GM21367 (cell line): ENCODE results near the gene SENP6.
"Not testable (repeated sequence)": the region's sequence is repeated elsewhere in the genome, so short reads cannot be mapped to it uniquely, and the experiment has no call there.

Source experiments
- ATAC-seq: cut with Tn5 transposase; IDR thresholded peaks from one replicate; pipeline ENCODE4 v1.9.1; 2021; ENCODE audit not compliant: unreplicated experiment

Gene SENP6

GRCh38 chr6:75642311-75642710, 40.6 kb downstream of the SENP6 start:
- no peak for ATAC-seq

GRCh38 chr6:75643173-75643572, 41.5 kb downstream of the SENP6 start:
- ATAC-seq, result no peak

- no peak for ATAC-seq
Measured at GRCh38 chr6:75656479-75656878, 54.8 kb downstream of the SENP6 start.

- ATAC-seq, result no peak
Measured at GRCh38 chr6:75657327-75657726, 55.6 kb downstream of the SENP6 start.

DNA sequence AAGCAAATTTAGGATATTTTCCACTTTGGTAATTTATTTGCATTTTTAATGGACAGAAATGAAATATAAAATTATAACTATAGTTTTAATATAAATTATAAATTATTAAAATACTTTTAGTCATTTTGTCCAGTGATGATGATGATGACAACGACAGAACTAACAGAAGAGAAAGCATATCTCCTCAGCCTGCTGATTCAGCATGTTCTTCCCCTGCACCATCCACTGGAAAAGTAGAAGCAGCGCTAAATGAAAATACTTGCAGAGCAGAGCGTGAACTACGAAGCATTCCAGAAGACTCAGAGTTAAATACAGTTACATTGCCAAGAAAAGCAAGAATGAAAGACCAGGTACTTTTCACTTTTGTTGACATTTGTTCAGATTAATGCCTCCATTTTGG, 64.9 kb downstream of the SENP6 start:
- no peak for ATAC-seq

DNA sequence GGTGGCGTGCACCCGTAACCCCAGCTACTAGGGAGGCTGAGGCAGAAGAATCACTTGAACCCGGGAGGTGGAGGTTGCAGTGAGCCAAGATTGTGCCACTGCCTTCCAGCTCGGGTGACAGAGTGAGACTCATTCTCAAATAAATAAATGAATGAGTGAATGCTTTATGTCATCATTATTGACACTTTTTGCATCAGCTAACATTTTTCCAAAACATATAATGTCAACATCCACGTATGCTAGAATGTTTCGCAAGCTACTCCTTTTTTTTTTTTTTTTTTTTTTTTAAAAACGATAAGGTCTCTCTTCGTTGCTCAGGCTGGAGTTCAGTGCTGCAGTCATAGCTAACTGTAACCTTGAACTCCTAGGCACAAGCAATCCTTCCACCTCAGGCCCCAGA, 72.2 kb downstream of the SENP6 start:
- ATAC-seq, result no peak

GRCh38 chr6:75676377-75676776, 74.7 kb downstream of the SENP6 start:
- no peak for ATAC-seq

- ATAC-seq, result not testable (repeated sequence)
Measured at GRCh38 chr6:75682548-75682947, 80.9 kb downstream of the SENP6 start.

GRCh38 chr6:75683005-75683404, 81.3 kb downstream of the SENP6 start:
- not testable (repeated sequence) for ATAC-seq

- not testable (repeated sequence) for ATAC-seq
Measured at GRCh38 chr6:75687535-75687934, 85.9 kb downstream of the SENP6 start.

DNA sequence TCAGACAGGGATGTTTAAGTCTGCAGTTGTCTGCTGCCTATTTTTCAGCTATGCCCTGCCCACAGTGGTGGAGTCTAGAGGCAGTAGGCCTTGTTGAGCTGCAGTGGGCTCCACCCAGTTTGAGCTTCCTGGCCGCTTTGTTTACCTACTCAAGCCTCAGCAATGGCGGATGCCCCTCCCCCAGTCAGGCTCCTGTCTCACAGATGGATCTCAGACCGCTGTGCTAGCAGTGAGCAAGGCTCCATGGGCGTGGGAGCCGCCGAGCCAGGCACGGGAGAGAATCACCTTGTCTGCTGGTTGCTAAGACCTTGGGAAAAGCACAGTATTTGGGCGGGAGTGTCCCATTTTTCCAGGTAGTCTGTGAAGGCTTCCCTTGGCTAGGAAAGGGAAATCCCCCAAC, 86.3 kb downstream of the SENP6 start:
- not testable (repeated sequence) for ATAC-seq

DNA sequence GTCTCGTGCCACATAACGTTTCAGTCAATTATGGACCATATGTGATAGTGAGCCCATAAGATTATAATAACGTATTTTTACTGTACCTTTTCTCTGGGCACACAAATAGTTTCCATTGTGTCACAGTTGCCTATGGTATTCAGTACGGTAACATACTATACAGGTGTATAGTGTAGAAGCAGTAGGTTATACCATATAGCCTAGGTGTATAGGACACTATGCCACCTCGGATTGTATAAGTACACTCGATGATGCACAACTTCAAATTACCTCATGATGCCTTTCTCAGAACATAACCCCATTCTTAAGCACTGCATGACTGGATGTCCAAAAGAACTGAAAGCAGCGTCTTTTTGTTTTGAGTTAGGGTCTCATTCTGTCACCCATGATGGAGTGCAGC, 87.9 kb downstream of the SENP6 start:
- no peak for ATAC-seq

DNA sequence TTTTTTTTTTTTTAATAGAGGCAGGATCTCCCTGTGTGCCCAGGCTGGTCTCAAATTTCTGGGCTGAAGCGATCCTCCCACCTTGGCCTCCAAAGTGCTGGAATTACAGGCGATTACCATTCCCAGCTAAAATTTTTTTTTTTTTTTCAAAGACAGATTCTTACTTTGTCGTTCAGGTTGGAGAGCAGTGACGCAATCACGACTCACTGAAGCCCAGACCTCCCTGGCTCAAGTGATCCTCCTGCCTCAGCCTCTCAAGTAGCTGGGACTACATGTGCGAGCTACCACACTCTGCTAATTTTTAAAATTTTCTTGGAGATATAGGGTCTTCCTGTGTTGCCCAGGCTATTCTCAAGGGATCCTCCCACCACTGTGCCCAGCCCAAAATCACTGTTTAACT, 89.3 kb downstream of the SENP6 start:
- ATAC-seq, result no peak

GRCh38 chr6:75693534-75693933, 91.9 kb downstream of the SENP6 start:
- no peak for ATAC-seq

GRCh38 chr6:75694406-75694805, 92.7 kb downstream of the SENP6 start:
- ATAC-seq, result no peak

DNA sequence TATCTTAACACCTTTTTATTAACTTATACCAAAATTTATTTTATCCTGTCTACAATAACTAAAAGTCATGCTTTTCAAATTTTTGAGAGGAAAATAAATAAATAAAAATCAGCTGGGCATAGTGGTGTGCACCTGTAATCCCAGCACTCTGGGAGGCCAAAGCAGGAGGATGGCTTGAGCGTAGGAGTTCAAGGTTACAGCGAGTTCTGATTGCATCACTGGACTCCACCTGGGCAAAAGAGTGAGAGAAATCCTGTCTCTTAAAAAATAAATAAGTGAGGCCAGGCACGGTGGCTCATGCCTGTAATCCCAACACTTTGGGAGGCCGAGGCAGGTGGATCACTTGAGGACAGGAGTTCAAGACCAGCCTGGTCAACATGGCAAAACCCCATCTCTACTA, 106.7 kb downstream of the SENP6 start:
- not testable (repeated sequence) for ATAC-seq

DNA sequence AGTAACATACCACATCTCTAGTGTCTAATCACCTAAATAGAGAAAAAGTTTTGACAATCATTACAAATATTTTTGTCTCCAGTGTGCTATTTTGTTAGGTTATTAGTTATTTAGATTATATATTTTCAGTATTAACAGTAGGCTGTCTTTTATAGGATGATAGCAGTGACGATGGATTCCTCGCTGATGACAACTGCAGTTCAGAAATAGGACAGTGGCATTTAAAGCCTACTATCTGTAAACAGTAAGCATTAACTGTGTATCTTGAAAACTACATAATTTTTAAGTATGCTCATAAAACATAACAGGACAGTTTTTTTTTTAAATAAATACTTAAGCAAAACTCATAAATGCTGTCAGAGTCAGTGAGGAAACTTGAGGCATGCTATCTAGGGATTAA, 109.5 kb downstream of the SENP6 start:
- ATAC-seq, result no peak

- ATAC-seq, result no peak
Measured at GRCh38 chr6:75719133-75719532, 117.5 kb downstream of the SENP6 start.

- ATAC-seq, result no peak
Measured at GRCh38 chr6:75723382-75723781, 121.7 kb downstream of the SENP6 start.

DNA sequence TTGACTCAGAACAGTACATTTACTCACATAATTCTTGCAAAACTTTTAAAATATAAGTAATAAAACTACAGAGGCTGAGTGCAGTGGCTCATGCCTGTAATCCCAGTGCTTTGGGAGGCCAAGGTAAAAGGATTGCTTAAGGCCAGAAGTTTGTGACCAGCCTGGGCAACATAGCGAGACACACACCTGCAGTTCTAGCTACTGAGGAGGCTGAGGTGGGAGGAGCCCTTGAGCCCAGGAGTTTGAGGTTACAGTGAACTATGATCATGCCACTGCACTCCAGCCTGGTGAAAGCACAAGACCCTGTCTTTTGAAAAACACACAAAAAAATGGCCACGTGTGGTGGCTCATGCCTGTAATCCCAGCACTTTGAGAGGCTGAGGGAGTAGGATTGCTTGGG, 125.5 kb downstream of the SENP6 start:
- ATAC-seq, result no peak

DNA sequence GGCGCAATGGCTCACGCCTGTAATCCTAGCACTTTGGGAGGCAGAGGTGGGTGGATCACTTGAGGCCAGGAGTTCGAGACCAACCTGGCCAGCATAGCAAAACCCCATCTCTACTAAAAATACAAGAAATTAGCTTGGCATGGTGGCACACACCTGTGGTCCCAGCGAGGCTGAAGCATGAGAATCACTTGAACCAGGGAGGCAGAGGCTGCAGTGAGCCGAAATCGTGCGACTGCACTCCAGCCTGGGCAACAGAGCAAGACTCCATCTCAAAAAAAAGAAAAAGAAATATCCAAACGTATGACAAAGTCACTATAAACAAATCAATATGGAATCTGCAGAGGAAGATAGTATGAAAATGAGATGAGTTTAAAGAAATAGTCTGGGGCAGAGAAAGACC, 129.3 kb downstream of the SENP6 start:
- not testable (repeated sequence) for ATAC-seq

DNA sequence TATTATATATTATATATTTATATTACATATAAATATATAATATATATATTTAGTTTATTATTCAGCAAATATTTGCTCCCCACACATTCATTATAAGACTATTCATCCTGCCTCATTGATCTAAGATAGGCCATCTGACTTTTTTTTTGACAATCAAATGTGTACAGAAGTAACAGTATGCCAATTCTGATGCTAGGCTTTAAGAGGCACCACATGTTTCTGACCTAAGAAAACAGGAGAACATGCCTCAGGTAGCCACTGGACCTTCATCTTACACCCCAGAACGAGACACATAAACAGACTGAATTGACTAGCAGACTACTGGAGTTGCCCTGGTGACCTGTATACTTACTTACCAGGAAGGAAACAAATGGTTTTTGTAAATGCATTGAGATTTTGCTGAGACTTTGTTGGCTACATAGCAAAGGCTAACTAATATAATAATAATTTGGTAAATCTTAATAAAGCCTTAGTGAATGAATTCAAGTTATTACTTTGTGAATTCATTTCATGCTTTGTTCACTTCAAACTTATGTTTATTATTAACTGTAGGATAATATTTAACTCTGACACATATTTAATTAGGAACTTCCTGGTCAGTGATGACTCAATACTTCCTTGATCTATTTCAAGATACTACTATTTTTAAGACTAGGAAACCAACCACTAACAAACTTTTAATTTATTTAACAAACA, 134.0 kb downstream of the SENP6 start:
- peak; percentile 81 for ATAC-seq

DNA sequence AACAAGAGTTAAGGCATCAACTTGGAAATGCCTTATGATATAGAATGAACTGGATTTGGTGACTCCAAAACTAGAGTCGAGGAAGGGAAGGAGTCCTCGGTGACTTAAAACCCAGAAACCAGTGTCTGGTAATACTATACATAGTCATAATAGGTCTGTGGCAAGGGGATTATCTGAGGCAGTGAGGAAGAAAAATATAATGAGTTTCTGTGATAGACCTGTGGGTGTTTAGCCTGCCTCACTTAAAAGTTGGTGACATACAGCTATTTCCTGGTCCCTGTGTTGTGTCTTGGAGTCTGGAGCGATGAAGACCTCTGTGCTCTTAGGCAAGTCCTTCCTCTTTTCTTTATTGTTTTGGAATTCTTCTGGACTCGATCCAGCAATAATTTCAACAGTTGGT, 142.3 kb downstream of the SENP6 start:
- ATAC-seq, result no peak
